Kidney (tissue), 14 donors: ENCODE data around the gene OR51E2. TPM values are rescaled to one million over a fixed set of nuclear protein-coding genes. Genes with fewer than 3 reads are reported as not detected.
A peak's percentile ranks its signal among the peaks of the same experiment; 100 is the strongest.

Experiments used
- DNase-seq, 5 donors: peaks; one replicate each; pipeline ENCODE4 v3.0.0-alpha.2; 2013 to 2020
- FAIRE-seq: peaks from 2 replicates; lab custom pipeline; 2012; peaks lifted over from hg19 to GRCh38; lab: Jason Lieb, UNC
- H3K27ac ChIP-seq, 2 donors: one replicate each; pipeline ENCODE4 v1.7.0; 2013; ENCODE audit warnings: low read depth in 2 of 2, low read length in 2 of 2, inconsistent platforms in 1 of 2
- H3K27me3 ChIP-seq: one replicate; pipeline ENCODE4 v1.7.1; 2013; ENCODE audit warnings: low read length, inconsistent platforms; ENCODE audit not compliant: control insufficient read depth, insufficient read depth
- H3K36me3 ChIP-seq, 3 donors: one replicate each; pipeline versions ENCODE4 v1.7.0 to v1.7.1; 2013; ENCODE audit warnings: low read length in 3 of 3, control low read depth in 1 of 3, inconsistent platforms in 1 of 3; ENCODE audit not compliant: insufficient read depth in 3 of 3, control insufficient read depth in 2 of 3
- H3K4me1 ChIP-seq, 3 donors: one replicate each; pipeline versions ENCODE4 v1.7.0 to v1.7.1; 2013; ENCODE audit warnings: low read length in 3 of 3, inconsistent platforms in 1 of 3, low read depth in 1 of 3; ENCODE audit not compliant: control insufficient read depth in 2 of 3, insufficient read depth in 2 of 3
- H3K4me3 ChIP-seq, 3 donors: one replicate each; pipeline versions ENCODE4 v1.7.0 to v1.8.1; 2013; ENCODE audit warnings: low read length in 3 of 3, control low read depth in 1 of 3, inconsistent platforms in 1 of 3
- H3K9ac ChIP-seq, 3 donors: one replicate each; pipeline versions ENCODE4 v1.7.0 to v1.7.1; 2013; ENCODE audit warnings: low read length in 3 of 3, control low read depth in 1 of 3, inconsistent platforms in 1 of 3
- H3K9me3 ChIP-seq, 3 donors: one replicate each; pipeline versions ENCODE4 v1.7.0 to v1.7.1; 2013; ENCODE audit warnings: low read length in 3 of 3, control low read depth in 1 of 3, inconsistent platforms in 1 of 3; ENCODE audit not compliant: control insufficient read depth in 2 of 3, insufficient read depth in 1 of 3
- intact Hi-C: fragments of 100-400 bp; cut with DNase I; formaldehyde crosslinking; loops from one replicate; pipeline ENCODE4 v1.11.1; 2022
- polyA plus RNA-seq: library from polyadenylated mRNA; stranded (reverse); fragments of 350-450 nt; fragmentation: Illumina TruSeq; extraction: RNeasy Lipid Tissue Mini Kit (QIAGEN cat#74804); gene quantifications from one replicate; pipeline ENCODE4 v1.2.3, GENCODE V29; 2014; ENCODE audit warnings: low read depth, low replicate concordance; ENCODE audit not compliant: insufficient read depth
- total RNA-seq: library from RNA; stranded (reverse); fragmentation: NEBNext Ultra II Directional; extraction: Animal tissue kit (Norgen Biotek cat#: 25700); gene quantifications from one replicate; pipeline ENCODE4 v1.2.1, GENCODE V29; 2021
- TF ChIP-seq, protein P1 (sequence below): IDR thresholded peaks from 3 replicates; pipeline ENCODE4 v1.5.1; 2012; ENCODE audit warnings: mild to moderate bottlenecking, moderate library complexity, borderline replicate concordance; ENCODE audit not compliant: insufficient read depth; ENCODE audit errors: extremely low read depth
- donor health status: control.
- donor health status: control.
- donor health status: control.
- donor health status: control.
- donor health status: control.
- donor health status: DM: yes; HTN: yes; CAD: no.
- donor health status: Normal renal cell carcinoma (clear cell type).

Gene OR51E2
- total and polyA plus RNA-seq, 2 donors from 2014 or later: 0.95 to 1.2 TPM

- TF ChIP-seq, protein P1, sequence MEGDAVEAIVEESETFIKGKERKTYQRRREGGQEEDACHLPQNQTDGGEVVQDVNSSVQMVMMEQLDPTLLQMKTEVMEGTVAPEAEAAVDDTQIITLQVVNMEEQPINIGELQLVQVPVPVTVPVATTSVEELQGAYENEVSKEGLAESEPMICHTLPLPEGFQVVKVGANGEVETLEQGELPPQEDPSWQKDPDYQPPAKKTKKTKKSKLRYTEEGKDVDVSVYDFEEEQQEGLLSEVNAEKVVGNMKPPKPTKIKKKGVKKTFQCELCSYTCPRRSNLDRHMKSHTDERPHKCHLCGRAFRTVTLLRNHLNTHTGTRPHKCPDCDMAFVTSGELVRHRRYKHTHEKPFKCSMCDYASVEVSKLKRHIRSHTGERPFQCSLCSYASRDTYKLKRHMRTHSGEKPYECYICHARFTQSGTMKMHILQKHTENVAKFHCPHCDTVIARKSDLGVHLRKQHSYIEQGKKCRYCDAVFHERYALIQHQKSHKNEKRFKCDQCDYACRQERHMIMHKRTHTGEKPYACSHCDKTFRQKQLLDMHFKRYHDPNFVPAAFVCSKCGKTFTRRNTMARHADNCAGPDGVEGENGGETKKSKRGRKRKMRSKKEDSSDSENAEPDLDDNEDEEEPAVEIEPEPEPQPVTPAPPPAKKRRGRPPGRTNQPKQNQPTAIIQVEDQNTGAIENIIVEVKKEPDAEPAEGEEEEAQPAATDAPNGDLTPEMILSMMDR: no peak
- H3K9ac ChIP-seq: no peak overlapping the region
- no peak overlapping the region for H3K27ac ChIP-seq
- no peaks in the 10 kb centered on the region for H3K9me3 ChIP-seq
- H3K27me3 ChIP-seq: no peaks in the 10 kb centered on the region
- peak overlapping the region in 1 of 3 donors; percentile 6 for H3K4me3 ChIP-seq
- no peaks in the 10 kb centered on the region for H3K36me3 ChIP-seq
- DNase-seq (peak in 2 of 5 donors; percentile 60 to 73), FAIRE-seq (no peak)
- intact Hi-C loops: no loop called here
- H3K4me1 ChIP-seq: peaks cover 0 to 4% (median 0%) of the 10 kb centered on the region in 3 donors
Measured at GRCh38 chr11:4680341-4680740, 17.3 kb downstream of the OR51E2 start.

- intact Hi-C loops: no loop called here
- no peaks in the 10 kb centered on the region for H3K9me3 ChIP-seq
- no peak overlapping the region for H3K4me3 ChIP-seq
- DNase-seq: peak in 3 of 5 donors; percentile 36 to 89 (median 83)
- peaks cover 0 to 4% (median 0%) of the 10 kb centered on the region in 3 donors for H3K4me1 ChIP-seq
- no peaks in the 10 kb centered on the region for H3K36me3 ChIP-seq
- no peaks in the 10 kb centered on the region for H3K27me3 ChIP-seq
- no peak overlapping the region for H3K9ac ChIP-seq
- FAIRE-seq: no peak
- TF ChIP-seq, protein P1: no peak
- no peak overlapping the region for H3K27ac ChIP-seq
Measured at GRCh38 chr11:4677948-4678347, 19.7 kb downstream of the OR51E2 start.

DNA sequence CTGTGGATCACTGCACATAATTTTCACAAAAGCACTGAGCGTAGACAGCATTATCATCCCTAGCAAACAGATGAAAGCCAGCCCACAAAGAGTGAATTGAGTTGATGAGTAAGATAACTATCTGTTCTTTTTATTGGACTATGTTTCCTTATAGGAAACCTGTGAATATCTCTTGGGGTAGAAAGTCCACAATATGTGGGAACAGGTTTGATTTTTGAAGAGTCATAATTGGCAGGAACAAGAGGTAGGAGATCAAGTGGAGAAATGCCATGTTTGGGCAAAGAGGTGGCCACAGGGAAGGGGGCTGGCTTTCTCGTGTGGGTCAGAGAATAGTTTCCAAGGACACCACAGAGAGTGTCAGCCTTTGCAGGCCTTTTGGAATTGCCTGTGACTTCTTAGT lies 23.9 kb downstream of the OR51E2 start:
- H3K27me3 ChIP-seq: no peaks in the 10 kb centered on the region
- intact Hi-C loops: no loop called here
- no peaks in the 10 kb centered on the region for H3K9me3 ChIP-seq
- DNase-seq (no peak), FAIRE-seq (no peak)
- no peaks in the 10 kb centered on the region for H3K4me1 ChIP-seq
- H3K9ac ChIP-seq: no peak overlapping the region
- no peaks in the 10 kb centered on the region for H3K36me3 ChIP-seq
- no peak overlapping the region for H3K27ac ChIP-seq
- no peak overlapping the region for H3K4me3 ChIP-seq
- TF ChIP-seq, protein P1: no peak

DNA sequence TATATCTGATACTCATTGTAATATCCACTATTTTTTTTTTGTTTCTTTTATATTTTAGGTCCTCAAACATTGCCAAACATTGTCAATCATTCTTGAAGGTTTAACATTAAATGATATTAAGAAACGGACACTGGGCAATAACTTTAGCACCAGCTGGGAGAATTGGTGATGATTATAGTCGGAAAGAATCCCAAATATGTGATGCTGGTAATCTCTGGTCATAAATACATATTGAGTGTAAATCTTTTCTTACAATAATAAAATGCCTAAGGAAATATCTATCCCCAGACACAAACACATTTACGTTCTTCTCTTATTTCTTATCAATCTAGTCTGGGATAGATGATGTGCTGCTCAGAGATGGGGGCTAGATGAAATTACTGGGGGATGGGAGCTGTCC lies 25.2 kb downstream of the OR51E2 start:
- Histone ChIP-seq H3K4me3 (no peak overlapping the region), H3K4me1 (no peaks in the 10 kb centered on the region), H3K36me3 (no peaks in the 10 kb centered on the region), H3K27ac (no peak overlapping the region), H3K9me3 (no peaks in the 10 kb centered on the region), H3K9ac (no peak overlapping the region), H3K27me3 (no peaks in the 10 kb centered on the region)
- FAIRE-seq: no peak
- intact Hi-C loops: no loop called here
- TF ChIP-seq, protein P1: no peak
- no peak for DNase-seq
